ENCODE results near the gene CEP104.
"Not testable (repeated sequence)": the region's sequence is repeated elsewhere in the genome, so short reads cannot be mapped to it uniquely, and the experiment has no call there.

CEP104 gene

DNA sequence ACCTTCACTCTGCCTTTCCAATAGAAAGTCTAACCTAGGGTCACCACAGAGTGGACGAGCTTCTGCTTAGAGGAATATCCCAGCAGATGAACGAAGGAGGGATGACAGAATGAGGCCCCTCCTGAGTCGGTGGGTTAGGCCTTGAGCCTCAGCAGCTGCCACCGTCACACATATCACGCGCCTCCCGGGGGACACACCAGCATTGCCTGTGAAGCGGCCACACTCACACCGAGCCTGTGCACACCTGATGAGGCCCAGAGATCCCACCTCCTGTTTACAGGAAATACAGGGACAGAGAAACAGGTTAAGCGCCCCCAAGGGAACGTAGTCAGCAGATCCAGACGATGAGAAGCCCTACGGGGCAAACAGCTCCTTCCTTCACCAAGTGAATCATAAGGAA lies 35.6 kb downstream of the CEP104 start:
- no peak for DNase-seq

DNA sequence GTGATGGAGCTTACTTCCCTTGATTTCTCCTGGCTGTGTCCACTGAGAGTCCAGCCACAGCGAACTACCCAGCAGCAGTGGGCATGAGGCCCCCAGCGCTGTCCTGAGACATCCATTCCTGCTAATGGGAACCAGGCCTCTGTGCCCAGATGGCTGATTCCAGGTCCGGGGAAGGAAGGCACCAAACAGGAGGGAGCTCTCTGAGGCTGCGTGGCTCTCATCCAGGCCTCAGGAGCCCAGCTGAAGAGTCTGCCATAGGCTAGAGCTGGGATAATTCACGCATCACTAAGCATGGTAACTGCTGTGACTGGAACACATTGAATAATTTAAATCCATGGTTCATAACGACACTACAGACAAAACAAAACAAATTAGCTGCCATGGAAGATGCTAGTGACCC lies 36.0 kb downstream of the CEP104 start:
- no peak for DNase-seq

DNA sequence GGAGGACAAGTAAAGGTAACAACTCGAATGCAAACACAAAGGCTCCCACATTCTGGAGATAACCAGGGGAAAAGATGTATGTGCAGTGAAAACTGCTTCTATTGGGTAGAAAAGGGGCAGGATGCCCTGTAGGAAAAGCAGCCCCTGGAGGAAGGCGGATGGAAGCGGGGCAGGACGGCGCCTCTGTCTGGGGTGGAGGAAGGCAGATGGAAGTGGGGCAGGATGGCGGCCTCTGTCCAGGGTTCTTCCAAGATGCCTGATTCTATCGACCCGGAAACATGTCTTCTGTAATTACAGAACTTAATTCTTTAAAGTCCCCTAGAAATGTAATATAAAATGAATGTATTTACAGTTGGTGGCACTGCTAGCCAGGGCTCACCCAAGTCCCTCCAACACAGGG lies 36.7 kb downstream of the CEP104 start:
- no peak for DNase-seq

DNA sequence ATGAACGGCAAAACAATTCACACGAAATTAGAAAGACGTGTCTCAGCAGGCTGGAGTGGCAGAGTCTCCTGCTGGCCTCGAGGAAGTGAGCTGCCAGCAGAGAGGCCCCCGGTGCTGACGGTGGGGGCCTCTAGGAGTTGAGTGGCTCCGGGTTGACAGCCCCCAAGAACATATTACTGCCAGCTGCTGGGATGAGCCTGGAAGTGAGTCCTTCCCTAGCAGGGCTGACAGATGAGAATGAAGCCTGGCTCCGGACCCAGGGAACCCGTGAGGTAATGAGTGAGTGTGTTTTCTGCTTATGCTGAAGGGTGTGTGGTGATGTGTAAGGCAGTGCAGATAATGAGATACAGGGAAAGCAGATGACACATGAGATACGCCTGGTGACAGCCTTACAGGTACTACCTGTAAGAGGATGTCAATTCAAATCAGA lies 37.2 kb downstream of the CEP104 start:
- DNase-seq = no peak

DNA sequence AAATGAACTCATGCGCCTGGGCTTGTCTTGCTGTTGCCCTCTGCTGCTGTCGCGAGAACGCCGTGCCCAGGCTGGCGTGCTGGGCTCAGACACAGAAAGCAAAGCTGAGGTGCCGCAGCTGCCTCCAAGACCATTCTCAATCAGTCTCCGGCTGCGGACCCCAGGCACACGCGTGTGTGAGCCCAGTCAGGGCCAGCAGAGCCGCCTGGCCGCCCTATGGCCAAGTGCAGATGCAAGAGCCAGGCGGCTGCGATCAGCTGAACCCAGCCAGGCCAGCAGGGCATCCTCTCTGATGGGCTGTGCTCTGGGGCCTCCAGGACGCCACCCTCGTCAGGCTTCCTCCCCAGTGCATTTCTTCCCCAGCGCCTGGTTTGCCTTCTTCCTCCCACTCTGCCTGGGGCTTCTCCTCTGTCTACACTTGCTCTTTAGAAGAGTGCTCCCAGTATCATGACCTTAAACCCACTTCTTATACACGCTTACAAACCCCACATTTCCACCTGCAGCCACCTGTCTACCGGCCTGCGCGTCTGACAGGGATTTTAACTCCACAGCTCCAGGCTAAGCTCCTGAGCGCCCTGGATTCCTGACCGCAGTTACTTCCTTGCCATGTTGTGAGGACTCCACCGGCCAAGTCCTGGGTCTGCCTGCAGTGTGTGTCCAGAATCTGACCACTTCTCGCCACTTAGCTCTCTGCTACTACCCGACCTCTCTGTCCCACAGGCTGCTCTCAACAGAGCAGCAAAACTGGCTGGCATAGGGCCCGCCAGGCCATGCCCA lies 39.0 kb downstream of the CEP104 start:
- no peak for DNase-seq

DNA sequence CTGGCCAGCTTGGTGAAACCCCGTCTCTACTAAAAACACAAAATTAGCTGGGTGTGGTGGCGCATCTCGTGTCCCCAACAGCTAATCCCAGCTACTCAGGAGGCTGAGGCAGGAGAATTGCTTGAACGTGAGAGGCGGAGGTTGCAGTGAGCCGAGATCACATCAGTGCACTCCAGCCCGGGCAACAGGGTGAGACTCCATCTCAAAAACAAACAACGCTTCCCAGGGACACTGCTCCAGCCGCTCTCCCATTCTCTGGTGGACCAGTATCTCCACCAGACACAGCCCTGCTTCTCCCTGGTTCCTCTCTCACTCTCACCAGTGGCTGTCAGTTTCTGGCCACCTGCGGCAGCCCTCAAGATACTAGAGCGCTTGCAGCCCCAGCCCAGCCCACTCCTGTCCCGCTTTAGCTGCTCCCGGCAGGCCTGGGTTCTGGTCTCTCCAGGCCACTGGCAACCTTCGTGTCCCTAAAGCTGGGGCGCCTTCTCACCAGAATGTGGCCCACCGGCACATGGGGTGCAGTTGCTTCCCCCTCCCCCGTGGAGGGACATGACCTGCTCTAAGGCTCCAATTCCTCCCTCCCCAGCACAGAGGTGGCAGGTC lies 39.8 kb downstream of the CEP104 start:
- no peak for DNase-seq

DNA sequence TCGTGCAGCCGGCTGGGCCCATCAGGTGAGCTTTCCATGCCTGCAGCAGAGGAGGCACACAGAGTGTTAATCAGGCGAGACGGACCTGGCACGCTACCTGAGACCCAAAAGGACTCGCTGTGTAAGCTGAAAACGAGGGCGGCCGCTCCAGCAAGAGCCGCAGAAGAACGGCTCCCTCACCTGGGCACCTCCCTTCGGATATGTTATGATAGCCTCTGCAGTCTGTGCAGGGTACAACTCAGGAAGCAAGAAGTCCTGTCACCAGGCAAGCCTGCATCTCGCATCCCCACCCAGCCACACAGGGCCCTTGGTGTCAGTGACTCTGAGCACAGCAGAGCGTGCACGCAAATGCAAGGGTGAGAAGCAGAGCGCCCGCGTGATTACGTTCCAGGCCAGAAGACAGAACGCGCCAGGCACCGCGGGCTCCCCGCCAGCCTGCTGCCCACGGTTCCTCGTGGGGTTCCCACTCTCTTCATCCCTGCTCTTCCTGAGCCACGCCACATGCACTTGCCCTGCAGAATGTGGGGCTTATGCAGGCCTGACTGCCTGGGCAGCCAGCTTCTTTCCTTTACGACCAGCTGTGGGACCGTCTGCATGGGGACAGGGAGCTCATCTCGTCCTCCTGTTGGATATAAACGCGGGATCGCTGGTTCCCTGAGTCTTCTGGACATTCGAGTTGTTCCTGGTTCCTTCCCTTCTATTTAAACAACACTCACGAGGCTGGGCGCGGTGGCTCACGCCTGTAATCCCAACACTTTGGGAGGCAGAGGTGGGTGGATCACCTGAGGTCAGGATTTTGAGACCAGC lies 40.5 kb downstream of the CEP104 start:
- no peak for DNase-seq

DNA sequence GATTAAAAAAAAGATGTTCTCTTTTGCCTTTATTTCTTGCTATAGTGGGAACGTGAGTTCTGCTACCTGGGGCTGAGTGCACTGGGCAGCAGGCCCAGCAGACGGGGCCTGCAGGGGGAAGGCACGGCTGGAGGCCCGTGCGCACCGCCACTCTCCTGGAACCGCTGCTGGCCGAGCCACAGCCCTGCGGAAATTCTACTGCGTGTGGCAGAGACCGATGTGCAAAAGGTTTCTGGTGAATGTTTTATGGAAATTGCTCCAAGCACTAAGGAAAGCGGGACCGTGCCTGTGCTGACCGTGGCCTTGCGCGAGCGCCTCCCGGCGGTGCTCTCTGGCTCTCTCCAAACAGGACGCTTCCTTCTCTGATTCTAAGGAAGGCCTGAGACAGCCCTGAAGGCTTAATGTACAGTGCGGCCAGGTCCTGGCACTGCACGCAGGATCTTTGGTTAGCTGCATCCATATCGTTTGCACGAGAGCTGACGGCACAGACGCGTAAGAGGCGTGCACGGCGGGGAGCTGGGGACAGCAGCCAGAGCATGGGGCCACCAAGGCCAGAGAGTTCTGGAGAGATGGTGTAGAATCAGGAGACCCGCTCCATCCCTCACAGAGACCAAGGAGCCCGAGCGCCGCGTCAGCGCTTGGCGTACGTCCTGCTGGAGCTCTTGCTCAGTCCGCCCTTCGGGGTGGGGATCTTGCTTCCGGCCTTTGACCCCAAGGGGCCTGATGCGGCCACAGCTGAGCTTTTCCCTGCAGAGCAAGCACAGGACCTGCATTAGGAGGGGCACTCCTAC lies 42.0 kb downstream of the CEP104 start:
- no peak for DNase-seq

DNA sequence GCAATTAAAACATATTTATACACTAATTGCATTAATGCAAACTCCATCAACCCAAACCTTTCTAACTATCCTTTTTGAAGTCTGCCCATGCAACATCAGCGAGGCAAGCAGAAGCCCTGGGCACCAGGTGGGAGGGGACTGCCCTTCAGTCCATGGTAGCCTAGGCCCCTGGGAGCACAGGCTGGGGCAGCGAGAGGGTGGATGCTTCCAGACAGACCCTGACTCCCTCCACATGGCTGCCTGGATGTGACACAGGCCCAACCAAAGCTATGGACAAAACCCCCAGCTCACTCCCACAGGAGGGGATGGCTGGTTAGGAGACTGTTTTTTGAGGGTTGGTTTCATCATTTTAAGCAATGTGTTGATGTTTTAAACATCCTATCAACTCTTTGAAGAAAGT lies 42.9 kb downstream of the CEP104 start:
- no peak for DNase-seq

DNA sequence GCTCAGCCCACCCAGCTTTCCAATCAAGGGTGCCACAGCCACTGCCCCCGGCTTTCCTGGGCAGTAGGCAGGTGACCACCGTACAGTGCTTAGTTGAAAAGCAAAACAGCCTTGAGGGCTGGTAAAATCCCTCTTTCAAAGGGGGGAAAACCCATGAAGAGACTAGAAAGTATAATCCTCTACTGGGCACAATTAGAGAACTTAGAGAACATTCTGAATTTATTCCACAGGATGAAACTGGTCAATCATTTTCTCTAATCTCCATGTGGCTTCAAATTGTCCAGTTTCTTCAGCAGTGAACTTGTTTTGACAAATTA lies 45.5 kb downstream of the CEP104 start:
- no peak for DNase-seq

DNA sequence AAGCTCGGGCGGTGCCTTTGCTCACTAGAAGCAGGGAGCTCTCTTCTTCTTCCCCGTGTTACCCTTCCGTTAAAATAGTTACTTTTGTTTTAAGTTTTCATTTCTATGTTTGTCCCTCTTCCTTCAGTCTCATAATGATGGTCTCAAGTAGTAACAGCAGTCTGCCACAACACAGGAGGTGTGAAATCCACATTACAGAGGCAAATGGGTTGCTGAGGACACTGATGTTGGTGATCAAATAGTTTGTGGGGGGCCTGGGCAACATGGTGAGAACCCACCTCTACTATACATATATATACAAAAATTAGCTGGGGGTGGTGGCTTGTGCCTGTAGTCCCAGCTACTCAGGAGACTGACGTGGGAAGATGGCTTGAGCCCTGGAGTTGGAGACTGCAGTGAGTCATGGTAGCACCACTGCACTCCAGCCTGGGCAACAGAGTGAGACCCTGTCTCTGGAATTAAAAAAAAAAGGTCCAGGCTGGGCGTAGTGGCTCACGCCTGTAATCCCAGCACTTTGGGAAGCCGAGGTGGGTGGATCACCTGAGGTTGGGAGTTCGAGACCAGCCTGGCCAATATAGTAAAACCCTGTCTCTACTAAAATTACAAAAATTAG lies 46.8 kb downstream of the CEP104 start:
- DNase-seq = not testable (repeated sequence)

DNA sequence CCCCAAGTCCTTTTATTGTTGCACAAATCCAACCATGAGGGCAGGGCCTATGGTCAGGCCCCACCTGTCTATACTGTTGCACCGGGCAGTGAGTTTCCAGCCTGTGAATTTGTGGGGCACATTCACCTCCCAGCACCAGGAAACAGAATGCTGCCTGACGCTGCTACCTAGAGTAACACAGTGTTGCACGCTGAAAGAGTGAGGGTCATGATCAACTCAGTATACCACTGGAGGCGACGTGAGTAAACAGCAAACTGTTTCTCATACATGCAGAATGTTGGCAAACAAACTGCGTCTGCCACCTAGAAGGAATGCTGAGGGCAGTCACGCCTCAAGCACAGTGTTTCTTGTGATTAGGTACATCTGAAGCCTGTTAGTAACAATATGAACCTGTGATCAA lies 47.3 kb downstream of the CEP104 start:
- DNase-seq = no peak

DNA sequence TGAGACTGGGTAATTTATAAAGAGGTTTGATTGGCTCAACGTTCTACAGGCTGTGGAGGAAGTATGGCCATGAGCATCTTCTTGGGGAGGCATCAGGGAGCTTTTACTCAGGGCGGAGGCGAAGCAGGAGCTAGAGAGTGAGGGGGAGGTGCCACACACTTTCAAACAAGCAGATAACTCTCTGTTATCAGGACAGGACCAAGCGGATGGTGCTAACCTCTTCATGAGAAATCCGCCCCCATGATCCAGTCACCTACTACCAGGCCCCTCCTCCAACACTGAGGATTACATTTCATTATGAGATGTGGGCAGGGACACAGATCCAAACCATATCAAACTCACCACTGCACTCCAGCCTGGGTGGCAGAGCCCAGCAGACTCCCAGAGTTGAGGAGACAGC lies 49.2 kb downstream of the CEP104 start:
- DNase-seq = no peak

DNA sequence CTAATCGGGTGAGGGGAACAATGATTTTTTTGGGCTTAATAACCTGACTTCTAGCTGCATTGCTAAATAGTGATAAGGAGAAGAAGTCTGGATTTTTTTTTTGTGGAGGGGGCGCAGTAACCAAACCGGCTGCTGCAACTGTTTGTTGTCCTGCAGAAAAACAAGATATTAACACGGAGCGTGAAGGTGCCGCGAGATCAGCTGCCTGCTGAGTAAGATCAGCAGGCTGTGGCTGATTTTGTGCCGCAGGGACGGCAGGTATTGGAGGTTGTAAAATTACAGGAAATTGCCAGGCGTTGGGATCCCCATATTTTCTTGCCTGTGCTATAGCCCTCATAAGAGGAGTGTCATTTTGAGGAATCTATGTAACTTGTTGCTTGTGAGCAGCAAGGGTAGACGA lies 52.0 kb downstream of the CEP104 start:
- no peak for DNase-seq

DNA sequence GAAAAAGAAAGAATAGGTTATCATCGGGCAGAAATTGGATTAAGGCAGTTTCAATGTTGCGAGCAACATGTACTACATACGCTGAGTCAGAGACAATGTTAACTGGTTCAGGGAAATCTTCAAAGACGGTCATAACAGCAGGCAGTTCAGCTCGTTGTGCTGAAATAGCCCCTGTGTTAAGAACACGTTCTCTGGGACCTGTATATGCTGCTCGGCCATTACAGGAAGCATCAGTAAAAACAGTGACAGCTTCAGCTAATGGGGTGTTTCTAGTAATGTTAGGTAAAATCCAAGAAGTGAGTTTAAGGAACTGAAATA lies 52.4 kb downstream of the CEP104 start:
- DNase-seq = not testable (repeated sequence)

DNA sequence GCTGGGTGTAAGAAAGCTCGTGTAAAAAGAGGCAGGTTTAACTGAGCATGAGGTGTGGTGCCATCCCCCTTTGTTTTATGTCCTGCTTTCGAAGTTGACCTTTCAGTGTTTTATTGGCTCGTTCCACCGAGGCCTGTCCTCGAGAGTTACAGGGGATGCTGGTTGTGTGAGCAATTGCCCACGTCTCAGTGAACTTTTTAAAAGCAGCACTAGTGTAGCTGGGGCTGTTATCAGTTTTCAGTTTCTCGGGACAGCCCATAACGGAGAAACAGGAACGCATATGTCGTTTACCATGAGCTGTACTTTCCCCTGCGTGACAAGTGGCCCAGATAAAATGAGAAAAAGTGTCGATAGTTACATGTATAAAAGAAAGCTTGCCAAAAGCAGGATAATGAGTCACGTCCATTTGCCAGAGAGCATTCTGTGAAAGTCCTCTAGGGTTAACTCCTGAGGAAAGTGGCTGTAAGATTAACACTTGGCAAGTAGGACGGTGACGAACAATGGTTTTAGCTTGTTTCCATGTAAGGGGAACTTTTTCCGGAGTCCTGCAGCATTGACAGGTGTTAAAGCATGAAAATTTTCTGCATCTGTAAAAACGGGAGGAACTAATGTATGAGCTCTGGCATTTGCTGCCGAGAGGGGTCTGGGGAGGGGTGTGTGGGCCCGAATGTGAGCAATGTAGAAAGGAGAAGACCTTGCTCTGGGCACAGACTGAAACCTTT lies 52.9 kb downstream of the CEP104 start:
- DNase-seq = no peak

DNA sequence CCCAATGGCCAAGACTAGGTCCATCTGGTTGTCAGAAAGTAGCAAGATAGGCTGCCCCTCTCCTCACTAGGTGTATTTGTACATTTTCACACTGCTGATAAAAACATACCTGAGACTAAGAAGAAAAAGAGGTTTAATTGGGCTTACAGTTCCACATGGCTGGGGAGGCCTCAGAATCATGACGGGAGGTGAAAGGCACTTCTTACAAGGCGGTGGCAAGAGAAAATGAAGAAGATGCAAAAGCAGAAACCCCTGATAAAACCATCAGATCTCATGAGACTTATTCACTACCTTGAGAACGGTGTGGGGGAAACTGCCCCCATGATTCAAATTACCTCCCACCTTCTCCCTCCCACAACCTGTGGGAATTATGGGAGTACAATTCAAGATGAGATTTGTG lies 56.2 kb downstream of the CEP104 start:
- DNase-seq = not testable (repeated sequence)

DNA sequence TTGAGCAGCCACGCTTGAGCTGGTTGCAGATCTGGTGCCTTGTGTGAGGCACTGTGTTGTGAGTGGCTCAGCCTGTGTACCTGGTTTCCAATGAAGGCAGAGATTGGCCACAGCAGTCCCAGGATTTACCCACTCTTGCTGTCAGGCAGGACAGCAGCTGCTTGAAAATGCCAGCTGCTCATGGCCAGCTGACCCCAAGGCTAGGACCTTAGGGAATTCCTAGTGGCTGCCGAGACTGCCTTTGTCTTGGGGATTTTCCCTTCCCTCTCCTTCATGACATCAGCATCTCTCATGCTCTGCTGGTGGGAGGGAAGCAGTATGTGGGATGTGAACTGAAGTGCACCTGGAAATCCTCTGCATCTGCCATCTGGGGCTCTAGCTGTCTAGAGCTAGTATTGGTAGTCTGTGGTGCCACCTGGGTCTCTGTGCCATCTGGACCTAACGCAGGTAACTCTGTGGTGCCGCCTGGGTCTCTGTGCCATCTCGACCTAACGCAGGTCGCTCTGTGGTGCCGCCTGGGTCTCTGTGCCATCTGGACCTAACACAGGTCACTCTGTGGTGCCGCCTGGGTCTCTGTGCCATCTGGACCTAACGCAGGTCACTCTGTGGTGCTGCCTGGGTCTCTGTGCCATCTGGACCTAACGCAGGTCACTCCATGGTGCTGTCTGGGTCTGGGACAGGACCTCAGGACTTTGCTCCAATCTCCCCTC lies 56.9 kb downstream of the CEP104 start:
- no peak for DNase-seq

DNA sequence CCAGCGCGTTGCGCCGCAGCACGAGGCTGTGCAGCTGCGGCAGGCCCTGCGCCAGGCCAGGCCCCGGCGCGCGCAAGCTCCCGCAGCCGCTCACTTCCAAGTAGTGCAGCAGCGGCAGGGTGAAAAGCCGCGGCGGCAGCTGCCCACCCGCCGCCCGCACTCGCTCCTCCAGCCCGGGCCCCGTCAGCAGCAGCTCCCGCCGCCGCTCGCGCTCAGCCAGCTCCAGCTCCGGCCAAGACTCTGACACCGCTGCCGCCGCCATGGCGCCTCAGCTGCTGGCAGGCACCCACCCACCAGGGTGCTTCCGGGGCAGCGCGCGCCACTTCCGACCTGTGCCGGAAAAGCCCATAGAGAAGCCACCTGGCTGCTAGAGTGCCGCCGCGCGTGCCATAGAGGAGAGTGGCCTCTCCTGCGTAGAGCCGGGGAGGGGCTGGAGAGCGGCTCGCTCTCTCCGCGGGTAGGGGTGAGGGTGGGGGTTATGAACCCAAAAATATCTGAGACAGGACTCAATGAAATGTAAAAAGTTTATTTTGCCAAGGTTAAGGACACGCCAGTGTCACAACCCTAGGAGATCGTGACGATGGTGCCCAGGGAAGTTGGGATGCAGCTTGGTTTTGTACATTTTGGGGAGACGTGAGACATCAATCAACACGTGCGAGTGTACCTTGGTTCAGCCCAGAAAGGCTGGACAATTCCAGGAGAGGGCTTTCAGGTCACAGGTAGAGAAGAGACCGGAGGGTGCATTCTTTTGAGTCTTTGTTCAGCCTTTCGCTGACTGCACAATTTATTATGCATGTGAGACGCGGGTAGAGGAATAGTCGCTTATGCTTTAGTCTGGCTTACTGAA lies 60.6 kb downstream of the CEP104 start, which contains the start of gene LRRC47:
LRRC47 (minus strand) TSS at position 284 of the 847 bp plus-strand sequence; CDS start at position 262, 22 bp downstream.
- DNase-seq = peak; percentile 88

DNA sequence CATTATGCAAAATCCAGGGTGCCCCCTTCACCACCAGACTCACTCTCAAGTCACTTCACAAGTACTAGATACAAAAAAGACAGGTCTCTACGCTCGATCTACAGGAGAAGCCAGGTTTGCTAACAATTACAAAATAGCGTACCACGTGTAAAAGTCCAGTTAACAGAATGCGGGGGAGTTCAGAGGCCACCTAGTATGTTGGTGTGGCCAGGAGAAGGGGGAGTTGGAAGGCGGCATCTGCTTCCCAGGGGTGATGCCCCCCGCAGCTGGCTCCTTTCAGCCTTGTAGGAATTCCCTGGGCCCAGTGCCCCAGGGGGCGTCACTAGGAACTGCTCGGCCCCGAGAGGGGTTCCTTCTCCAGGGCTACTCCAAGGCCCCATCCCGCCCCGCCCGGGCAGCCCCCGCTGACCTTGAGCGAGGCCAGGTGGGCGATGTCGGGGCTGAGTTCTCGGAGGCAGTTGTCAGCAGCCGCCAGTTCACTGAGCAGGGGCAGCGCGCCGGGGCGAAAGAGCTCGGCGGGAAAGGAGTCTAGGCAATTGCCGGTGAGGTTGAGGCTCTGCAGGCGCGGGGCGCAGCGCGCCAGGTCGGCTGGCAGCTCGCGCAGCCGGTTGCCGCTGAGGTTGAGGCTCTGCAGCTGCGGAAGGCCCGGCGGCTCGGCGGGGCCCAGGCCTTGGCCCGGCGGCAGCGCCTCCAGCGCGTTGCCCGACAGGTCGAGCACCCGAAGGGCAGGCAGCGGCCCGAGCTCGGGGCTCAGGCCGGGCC lies 61.4 kb downstream of the CEP104 start:
- DNase-seq = no peak

All from fibroblast of skin of right quadriceps (primary cell).